ENCODE results near the gene SLC17A3. TPM values are rescaled to one million over a fixed set of nuclear protein-coding genes. Genes with fewer than 3 reads are reported as not detected.

Gene SLC17A3
- total RNA-seq, 1 experiment from 2014 or later: not detected

DNA sequence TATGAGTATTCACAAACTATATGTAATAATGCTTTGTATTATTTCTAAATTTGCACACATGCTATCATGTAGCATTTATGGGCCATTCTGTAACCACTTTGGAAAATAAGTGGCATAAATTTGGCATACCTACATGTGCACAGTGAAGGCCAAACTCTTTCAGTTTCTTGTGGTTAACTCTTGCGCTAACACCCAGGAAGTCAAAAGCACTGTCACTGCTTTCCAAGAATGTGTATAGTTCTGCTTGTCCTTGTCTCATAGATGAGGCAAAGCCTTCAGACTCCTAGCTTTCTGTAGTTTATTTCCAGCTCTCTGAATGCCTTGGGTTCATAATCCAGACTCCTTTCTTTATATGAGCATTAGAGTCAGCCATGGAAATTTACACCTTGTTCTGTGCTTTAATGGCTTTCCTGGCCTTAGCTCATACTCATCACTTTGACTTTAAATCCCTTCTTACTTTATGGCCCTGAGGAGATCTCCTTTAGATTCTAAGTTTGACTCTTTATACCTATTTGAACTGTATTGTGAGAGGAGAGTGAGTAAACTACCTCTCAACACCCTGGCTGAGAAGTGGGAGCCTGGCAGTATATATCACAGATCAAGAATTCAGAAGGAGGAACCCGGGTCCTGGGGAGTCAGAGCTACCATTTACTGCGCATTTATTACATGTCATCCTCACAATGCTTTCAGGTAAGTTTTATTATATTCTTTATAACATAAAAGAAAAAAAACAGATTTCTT, 949 bp upstream of the SLC17A3 start:
- intact Hi-C loops (cut with micrococcal nuclease; ENCODE audit: unreplicated experiment): no loop called here
- TF ChIP-seq, protein P1, sequence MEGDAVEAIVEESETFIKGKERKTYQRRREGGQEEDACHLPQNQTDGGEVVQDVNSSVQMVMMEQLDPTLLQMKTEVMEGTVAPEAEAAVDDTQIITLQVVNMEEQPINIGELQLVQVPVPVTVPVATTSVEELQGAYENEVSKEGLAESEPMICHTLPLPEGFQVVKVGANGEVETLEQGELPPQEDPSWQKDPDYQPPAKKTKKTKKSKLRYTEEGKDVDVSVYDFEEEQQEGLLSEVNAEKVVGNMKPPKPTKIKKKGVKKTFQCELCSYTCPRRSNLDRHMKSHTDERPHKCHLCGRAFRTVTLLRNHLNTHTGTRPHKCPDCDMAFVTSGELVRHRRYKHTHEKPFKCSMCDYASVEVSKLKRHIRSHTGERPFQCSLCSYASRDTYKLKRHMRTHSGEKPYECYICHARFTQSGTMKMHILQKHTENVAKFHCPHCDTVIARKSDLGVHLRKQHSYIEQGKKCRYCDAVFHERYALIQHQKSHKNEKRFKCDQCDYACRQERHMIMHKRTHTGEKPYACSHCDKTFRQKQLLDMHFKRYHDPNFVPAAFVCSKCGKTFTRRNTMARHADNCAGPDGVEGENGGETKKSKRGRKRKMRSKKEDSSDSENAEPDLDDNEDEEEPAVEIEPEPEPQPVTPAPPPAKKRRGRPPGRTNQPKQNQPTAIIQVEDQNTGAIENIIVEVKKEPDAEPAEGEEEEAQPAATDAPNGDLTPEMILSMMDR (IDR thresholded peaks at IDR 0.05; ENCODE audit: insufficient read depth in 1 of 2, low read depth in 1 of 2, low read length in 1 of 2, severe bottlenecking in 1 of 2, unreplicated experiment in 1 of 2): no peak

DNA sequence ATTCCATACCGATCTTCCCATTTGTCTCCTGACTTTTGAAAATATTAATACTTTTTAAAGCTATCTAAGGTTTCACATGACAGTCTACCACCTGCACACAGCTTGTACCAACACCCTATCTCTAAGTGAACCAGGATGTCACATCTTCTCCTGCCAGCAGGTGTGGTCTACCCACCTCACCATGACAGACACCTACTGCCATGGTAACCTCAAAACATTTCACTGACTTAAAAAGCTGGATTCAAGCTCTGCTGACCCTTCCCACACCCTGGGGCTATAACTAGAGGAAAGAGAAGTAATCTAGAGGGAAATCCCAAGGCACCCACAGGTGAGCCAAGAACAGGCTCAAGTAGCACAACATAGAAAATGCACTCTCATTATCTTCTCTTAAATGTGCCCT, 1.2 kb downstream of the SLC17A3 start:
- TF ChIP-seq, protein P1 (IDR thresholded peaks at IDR 0.05; ENCODE audit: insufficient read depth in 1 of 2, low read depth in 1 of 2, low read length in 1 of 2, severe bottlenecking in 1 of 2, unreplicated experiment in 1 of 2): no peak
- POLR2A ChIA-PET: no interaction called here

More for the DNA sequence above, 949 bp upstream of the SLC17A3 start:
- no peaks in the 10 kb centered on the region for H3K27me3 ChIP-seq (replicated peaks; ENCODE audit: control insufficient read depth, insufficient read depth, low read length)
- Mint-ChIP-seq H3K36me3 (ENCODE audit: insufficient read depth, unreplicated experiment) (no peaks in the 10 kb centered on the region), H3K27ac (ENCODE audit: unreplicated experiment) (no peak overlapping the region), H3K4me3 (ENCODE audit: unreplicated experiment) (no peak overlapping the region), H3K4me1 (ENCODE audit: low read depth, unreplicated experiment) (no peaks in the 10 kb centered on the region), H3K27me3 (ENCODE audit: insufficient read depth, unreplicated experiment) (peaks cover 2% of the 10 kb centered on the region), H3K9me3 (ENCODE audit: unreplicated experiment) (no peaks in the 10 kb centered on the region)
- H3K9me3 ChIP-seq: no peaks in the 10 kb centered on the region
- H3K4me3 ChIP-seq (ENCODE audit: low read depth, low read length): no peak overlapping the region
- ChIA-PET POLR2A (no interaction called here), CTCF (no interaction called here)
- no TSS peak for BruUV-seq (replicated peaks)
- no peaks in the 10 kb centered on the region for H3K4me1 ChIP-seq
- no peaks in the 10 kb centered on the region for H3K36me3 ChIP-seq (ENCODE audit: control insufficient read depth, insufficient read depth, low read length)
- DNase-seq: no peak

DNA sequence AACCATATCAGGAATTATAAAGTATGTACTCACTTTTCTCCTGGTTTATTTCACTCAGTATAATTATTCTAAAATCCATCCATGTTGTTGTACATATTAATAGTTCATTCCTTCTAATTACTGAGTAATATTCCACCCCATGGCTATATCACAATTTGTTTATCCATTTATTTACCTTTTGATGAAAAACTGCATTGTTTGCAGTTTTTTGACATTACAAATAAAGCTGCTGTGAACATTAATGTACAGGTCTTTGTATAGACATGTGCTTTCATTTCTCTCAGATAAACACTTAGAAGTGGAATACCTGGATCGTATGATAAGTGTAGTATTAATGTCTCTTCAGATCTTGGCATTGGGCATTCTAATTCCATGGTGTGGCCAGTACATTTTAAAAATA, 4.2 kb downstream of the SLC17A3 start:
- H3K9me3 ChIP-seq: no peaks in the 10 kb centered on the region
- H3K4me3 ChIP-seq (ENCODE audit: low read depth, low read length): no peak overlapping the region
- no peaks in the 10 kb centered on the region; the same call in 1 of the 2 replicates for H3K27me3 ChIP-seq (replicated peaks; ENCODE audit: control insufficient read depth, insufficient read depth, low read length)
- no peaks in the 10 kb centered on the region for H3K4me1 ChIP-seq
- H3K36me3 ChIP-seq (ENCODE audit: control insufficient read depth, insufficient read depth, low read length): no peaks in the 10 kb centered on the region
- no peak for DNase-seq
- no peaks in the 10 kb centered on the region for H3K36me3 Mint-ChIP-seq (ENCODE audit: insufficient read depth, unreplicated experiment)
- no peaks in the 10 kb centered on the region for H3K9me3 Mint-ChIP-seq (ENCODE audit: unreplicated experiment)
- ChIA-PET POLR2A (no interaction called here), CTCF (no interaction called here)
- no peaks in the 10 kb centered on the region for H3K27me3 Mint-ChIP-seq (ENCODE audit: insufficient read depth, unreplicated experiment)
- H3K4me1 Mint-ChIP-seq (ENCODE audit: low read depth, unreplicated experiment): no peaks in the 10 kb centered on the region
- no peak overlapping the region for H3K4me3 Mint-ChIP-seq (ENCODE audit: unreplicated experiment)
- H3K27ac Mint-ChIP-seq (ENCODE audit: unreplicated experiment): no peak overlapping the region
- intact Hi-C loops (cut with micrococcal nuclease; ENCODE audit: unreplicated experiment): no loop called here
- TF ChIP-seq, protein P1 (IDR thresholded peaks at IDR 0.05; ENCODE audit: insufficient read depth in 1 of 2, low read depth in 1 of 2, low read length in 1 of 2, severe bottlenecking in 1 of 2, unreplicated experiment in 1 of 2): no peak
- no TSS peak for BruUV-seq (replicated peaks)

More for the DNA sequence above, 1.2 kb downstream of the SLC17A3 start:
- no peaks in the 10 kb centered on the region for H3K36me3 ChIP-seq (ENCODE audit: control insufficient read depth, insufficient read depth, low read length)
- Mint-ChIP-seq H3K9me3 (ENCODE audit: unreplicated experiment) (no peaks in the 10 kb centered on the region), H3K27me3 (ENCODE audit: insufficient read depth, unreplicated experiment) (no peaks in the 10 kb centered on the region), H3K27ac (ENCODE audit: unreplicated experiment) (no peak overlapping the region), H3K4me3 (ENCODE audit: unreplicated experiment) (no peak overlapping the region), H3K36me3 (ENCODE audit: insufficient read depth, unreplicated experiment) (no peaks in the 10 kb centered on the region), H3K4me1 (ENCODE audit: low read depth, unreplicated experiment) (no peaks in the 10 kb centered on the region)
- no peaks in the 10 kb centered on the region for H3K9me3 ChIP-seq
- DNase-seq: no peak
- no peak overlapping the region for H3K4me3 ChIP-seq (ENCODE audit: low read depth, low read length)
- H3K4me1 ChIP-seq: no peaks in the 10 kb centered on the region
- no TSS peak for BruUV-seq (replicated peaks)
- CTCF ChIA-PET: no interaction called here
- no peaks in the 10 kb centered on the region; the same call in 1 of the 2 replicates for H3K27me3 ChIP-seq (replicated peaks; ENCODE audit: control insufficient read depth, insufficient read depth, low read length)
- intact Hi-C loops (cut with micrococcal nuclease; ENCODE audit: unreplicated experiment): no loop called here

Data from Caco-2 (cell line).